SU-DHL-6 (cell line): Measurements from ENCODE around the gene KDM7A.

Experiments
- H2AFZ ChIP-seq: fragments of 200-600 bp; sonication (generic); 2 replicates; pipeline ENCODE4 v1.6.1; 2014; ENCODE audit warnings: low read depth, mild to moderate bottlenecking, moderate library complexity, mixed read lengths, antibody characterized with exemption, low read length; ENCODE audit not compliant: severe bottlenecking
- H3F3A ChIP-seq: fragments of 200-600 bp; shearing (Covaris generic); 2 replicates; pipeline ENCODE4 v1.6.0; 2016; ENCODE audit warnings: antibody characterized with exemption, mild to moderate bottlenecking; ENCODE audit not compliant: insufficient read depth
- H3K27ac ChIP-seq: fragments of 200-600 bp; sonication (generic); 2 replicates; pipeline ENCODE4 v1.5.1; 2016; ENCODE audit warnings: low read depth, mild to moderate bottlenecking, low read length, moderate library complexity, mixed read lengths
- H3K27me3 ChIP-seq: fragments of 200-600 bp; sonication (generic), shearing (Covaris generic); 2 replicates; pipeline ENCODE4 v1.6.0; 2014; ENCODE audit warnings: mild to moderate bottlenecking, low read length
- H3K36me3 ChIP-seq: fragments of 200-600 bp; sonication (generic); 2 replicates; pipeline ENCODE4 v1.6.1; 2014; ENCODE audit warnings: mild to moderate bottlenecking, low read length, mixed read lengths
- H3K4me2 ChIP-seq: fragments of 300-600, 200-600 bp; shearing (Covaris generic), sonication (generic); 2 replicates; pipeline ENCODE4 v1.6.0; 2014; ENCODE audit warnings: low read length, low read depth, mild to moderate bottlenecking; ENCODE audit not compliant: poor library complexity, severe bottlenecking
- H3K4me3 ChIP-seq: fragments of 200-600 bp; sonication (generic); 2 replicates; pipeline ENCODE4 v1.5.1; 2014; ENCODE audit warnings: antibody characterized with exemption, low read length, mild to moderate bottlenecking, mixed read lengths; ENCODE audit not compliant: insufficient read depth, poor library complexity, severe bottlenecking
- H3K79me2 ChIP-seq: fragments of 200-600 bp; sonication (generic); 2 replicates; pipeline ENCODE4 v1.6.1; 2014; ENCODE audit warnings: mild to moderate bottlenecking, low read length, moderate library complexity; ENCODE audit not compliant: insufficient read depth
- H3K9ac ChIP-seq: fragments of 200-600 bp; sonication (generic); 2 replicates; pipeline ENCODE4 v1.7.0; 2014; ENCODE audit warnings: mild to moderate bottlenecking, low read length
- H3K9me2 ChIP-seq: fragments of 200-600 bp; sonication (generic); replicated peaks from 2 replicates; pipeline ENCODE4 v1.6.1; 2014; ENCODE audit warnings: low read length; ENCODE audit not compliant: insufficient read depth
- H3K9me3 ChIP-seq: fragments of 200-600 bp; sonication (generic); 2 replicates; pipeline ENCODE4 v1.6.1; 2014; ENCODE audit warnings: low read length, mixed read lengths; ENCODE audit not compliant: insufficient read depth
- H4K20me1 ChIP-seq: fragments of 200-600 bp; sonication (generic); 2 replicates; pipeline ENCODE4 v1.6.1; 2014; ENCODE audit warnings: low read depth, mild to moderate bottlenecking, antibody characterized with exemption, low read length, moderate library complexity, mixed read lengths
- CTCF ChIP-seq: fragments of 200-600 bp; sonication (generic); IDR thresholded peaks from one replicate; pipeline ENCODE4 v1.5.1; 2017; ENCODE audit warnings: antibody characterized with exemption, mild to moderate bottlenecking, low read length, moderate library complexity; ENCODE audit not compliant: insufficient read depth, poor library complexity, severe bottlenecking
- EZH2phosphoT487 ChIP-seq: fragments of 200-600 bp; sonication (generic), shearing (Covaris generic); conservative IDR thresholded peaks from 2 replicates; pipeline ENCODE4 v1.6.1; 2018; ENCODE audit warnings: mild to moderate bottlenecking, antibody characterized with exemption, low read length, moderate library complexity, mixed read lengths

The KDM7A gene

GRCh38 chr7:140044251-140044650 is 132.5 kb downstream of the KDM7A start:
- no peaks in the 10 kb centered on the region for H3K9me2 ChIP-seq
- no peak overlapping the region for H3K4me3 ChIP-seq
- TF ChIP-seq CTCF, result no peak
- TF ChIP-seq EZH2phosphoT487, result no peak
- no peak overlapping the region for H2AFZ ChIP-seq
- H3K4me2 ChIP-seq, result no peak overlapping the region
- H3K79me2 ChIP-seq, result no peaks in the 10 kb centered on the region
- no peaks in the 10 kb centered on the region for H3K27me3 ChIP-seq
- H3K36me3 ChIP-seq, result no peaks in the 10 kb centered on the region
- no peak overlapping the region for H3K9ac ChIP-seq
- H3K9me3 ChIP-seq, result no peaks in the 10 kb centered on the region
- no peaks in the 10 kb centered on the region for H3F3A ChIP-seq
- H3K27ac ChIP-seq, result no peak overlapping the region
- H4K20me1 ChIP-seq, result no peaks in the 10 kb centered on the region

- Histone ChIP-seq H3F3A (no peaks in the 10 kb centered on the region), H2AFZ (no peak overlapping the region), H3K4me2 (no peak overlapping the region), H3K9me2 (no peaks in the 10 kb centered on the region), H3K27ac (no peak overlapping the region), H4K20me1 (no peaks in the 10 kb centered on the region), H3K36me3 (no peaks in the 10 kb centered on the region), H3K79me2 (no peaks in the 10 kb centered on the region), H3K9ac (no peak overlapping the region), H3K9me3 (no peaks in the 10 kb centered on the region), H3K4me3 (no peak overlapping the region), H3K27me3 (no peaks in the 10 kb centered on the region)
- TF ChIP-seq EZH2phosphoT487 (no peak), CTCF (no peak)
Measured at GRCh38 chr7:140042386-140042670, 134.5 kb downstream of the KDM7A start.

- TF ChIP-seq EZH2phosphoT487 (no peak), CTCF (no peak)
- Histone ChIP-seq H3K4me2 (no peak overlapping the region), H3K79me2 (no peaks in the 10 kb centered on the region), H3K9me2 (no peaks in the 10 kb centered on the region), H4K20me1 (no peaks in the 10 kb centered on the region), H3K4me3 (no peak overlapping the region), H3K9ac (no peak overlapping the region), H2AFZ (no peak overlapping the region), H3K9me3 (no peaks in the 10 kb centered on the region), H3K36me3 (no peaks in the 10 kb centered on the region), H3K27ac (no peak overlapping the region), H3F3A (no peaks in the 10 kb centered on the region), H3K27me3 (no peaks in the 10 kb centered on the region)
Measured at GRCh38 chr7:140041659-140042385, 135.0 kb downstream of the KDM7A start.
